IMR-90 (cell line): ENCODE data around the gene IQCC. TPM values are rescaled to one million over a fixed set of nuclear protein-coding genes. Genes with fewer than 3 reads are reported as not detected.

Experiments used
- ATAC-seq: fragments of 200-7000 bp; cut with Tn5 transposase; 2 replicates; pipeline ENCODE4 v1.9.1; 2020; ENCODE audit warnings: low read depth, mild to moderate bottlenecking, moderate library complexity
- BruUV-seq: library from RNA; stranded (reverse); fragments of 400-500 nt; replicated peaks from 2 replicates; lab custom pipeline; 2021; lab: Mats Ljungman, UMichigan
- CTCF ChIA-PET: fragments of 300-600 bp; formaldehyde crosslinking; extraction: SDS; loops from one replicate; lab custom pipeline; 2021; ENCODE audit warnings: antibody characterized with exemption; lab: Yijun Ruan, JAX
- POLR2A ChIA-PET: fragments of 300-600 bp; sonication (Branson Sonifier 250); formaldehyde crosslinking; loops from one replicate; lab custom pipeline; 2022; ENCODE audit warnings: antibody characterized with exemption; ENCODE audit not compliant: unreplicated experiment; lab: Charles Lee
- DNase-seq: peaks from one replicate; pipeline ENCODE4 v3.0.0; 2013
- H2AFZ ChIP-seq: replicated peaks from 2 replicates; pipeline ENCODE3; 2013; ENCODE audit warnings: low read length, mild to moderate bottlenecking; ENCODE audit not compliant: poor library complexity
- H2AK5ac ChIP-seq: 2 replicates; pipeline ENCODE4 v1.6.1; 2013; ENCODE audit warnings: low read depth, low read length, inconsistent platforms
- H2AK9ac ChIP-seq: replicated peaks from 2 replicates; pipeline ENCODE3; 2013; ENCODE audit warnings: mild to moderate bottlenecking, low read depth, low read length, moderate library complexity; ENCODE audit not compliant: poor library complexity
- H2BK120ac ChIP-seq: 2 replicates; pipeline ENCODE4 v1.6.1; 2013; ENCODE audit warnings: low read depth, low read length, inconsistent platforms
- H2BK15ac ChIP-seq: 3 replicates; pipeline ENCODE4 v1.6.1; 2013; ENCODE audit warnings: low read depth, low read length, inconsistent platforms
- H2BK20ac ChIP-seq: 2 replicates; pipeline ENCODE4 v1.6.1; 2013; ENCODE audit warnings: low read depth, mild to moderate bottlenecking, inconsistent platforms, low read length, moderate library complexity
- H2BK5ac ChIP-seq: 2 replicates; pipeline ENCODE4 v1.6.1; 2013; ENCODE audit warnings: mild to moderate bottlenecking, low read depth, low read length, inconsistent platforms; ENCODE audit not compliant: poor library complexity, severe bottlenecking
- H3K14ac ChIP-seq: replicated peaks from 2 replicates; pipeline ENCODE4 v1.6.1; 2013; ENCODE audit warnings: low read depth, low read length, inconsistent platforms
- H3K18ac ChIP-seq: 2 replicates; pipeline ENCODE4 v1.6.1; 2013; ENCODE audit warnings: low read depth, low read length, control low read depth
- H3K23ac ChIP-seq: 2 replicates; pipeline ENCODE4 v1.6.1; 2013; ENCODE audit warnings: low read depth, low read length, inconsistent platforms
- H3K27ac ChIP-seq: 2 replicates; pipeline ENCODE4 v1.5.1; 2013; ENCODE audit warnings: mild to moderate bottlenecking, control low read depth, low read length; ENCODE audit not compliant: insufficient read depth
- H3K27me3 ChIP-seq: 2 replicates; pipeline ENCODE4 v1.6.1; 2013; ENCODE audit warnings: low read length; ENCODE audit not compliant: control insufficient read depth, insufficient read depth
- H3K36me3 ChIP-seq: 2 replicates; pipeline ENCODE4 v1.6.1; 2013; ENCODE audit warnings: low read length, mixed read lengths; ENCODE audit not compliant: control insufficient read depth, insufficient read depth
- H3K4ac ChIP-seq: 2 replicates; pipeline ENCODE4 v1.6.1; 2013; ENCODE audit warnings: low read depth, low read length, inconsistent platforms
- H3K4me1 ChIP-seq: 2 replicates; pipeline ENCODE4 v1.6.1; 2013; ENCODE audit warnings: low read length, mixed read lengths; ENCODE audit not compliant: control insufficient read depth, insufficient read depth
- H3K4me2 ChIP-seq: 2 replicates; pipeline ENCODE4 v1.6.1; 2013; ENCODE audit warnings: low read depth, mild to moderate bottlenecking, control low read depth, low read length, moderate library complexity
- H3K4me3 ChIP-seq: 2 replicates; pipeline ENCODE4 v1.5.1; 2013; ENCODE audit warnings: low read depth, mild to moderate bottlenecking, control low read depth, low read length, moderate library complexity; ENCODE audit not compliant: insufficient read depth
- H3K56ac ChIP-seq: 2 replicates; pipeline ENCODE4 v1.6.1; 2013; ENCODE audit warnings: low read length, inconsistent platforms; ENCODE audit not compliant: insufficient read depth; ENCODE audit errors: extremely low read depth
- H3K79me1 ChIP-seq, 2 experiments: 2 replicates each; pipeline ENCODE4 v1.6.1; 2013; ENCODE audit warnings: low read length in 2 of 2, inconsistent platforms in 1 of 2, low read depth in 1 of 2
- H3K9ac ChIP-seq: 2 replicates; pipeline ENCODE4 v1.6.1; 2013; ENCODE audit warnings: low read depth, low read length, control low read depth
- H3K9me1 ChIP-seq: 2 replicates; pipeline ENCODE4 v1.6.1; 2013; ENCODE audit warnings: low read length, inconsistent platforms; ENCODE audit not compliant: insufficient read depth
- H3K9me3 ChIP-seq: 2 replicates; pipeline ENCODE4 v1.6.1; 2013; ENCODE audit warnings: low read length; ENCODE audit not compliant: control insufficient read depth, insufficient read depth
- H4K20me1 ChIP-seq: 2 replicates; pipeline ENCODE4 v1.6.1; 2013; ENCODE audit warnings: low read length, inconsistent platforms; ENCODE audit not compliant: insufficient read depth
- H4K5ac ChIP-seq: 2 replicates; pipeline ENCODE4 v1.6.1; 2013; ENCODE audit warnings: mild to moderate bottlenecking, low read depth, low read length, control low read depth
- H4K8ac ChIP-seq, 2 experiments: 2 replicates each; pipeline ENCODE4 v1.6.1; 2013; ENCODE audit warnings: low read depth in 2 of 2, low read length in 2 of 2, control low read depth in 1 of 2, inconsistent platforms in 1 of 2
- H4K91ac ChIP-seq: 2 replicates; pipeline ENCODE4 v1.6.1; 2013; ENCODE audit warnings: low read depth, low read length, inconsistent platforms; ENCODE audit not compliant: insufficient read depth
- ELK1 ChIP-seq: fragments of 150-350 bp; IDR thresholded peaks from 2 replicates; pipeline ENCODE4 v1.6.1; 2016; ENCODE audit warnings: low read depth, mild to moderate bottlenecking, low read length, moderate library complexity, borderline replicate concordance
- MAFK ChIP-seq: IDR thresholded peaks from 2 replicates; pipeline ENCODE4 v1.6.1; 2012; ENCODE audit warnings: low read depth, low read length, improper control_type of control experiment
- WGBS, 2 experiments: methylation state at CpG; one replicate each; pipeline versions ENCODE4 v1.1.5 to v1.1.7; 2013; ENCODE audit warnings: missing lambda C conversion rate in 2 of 2; ENCODE audit not compliant: insufficient read length in 1 of 2; ENCODE audit errors: extremely low coverage in 2 of 2; 5-methylcytosine and 5-hydroxymethylcytosine counted together
- dilution Hi-C: fragments of 300-500 bp; cut with HindIII; formaldehyde crosslinking; loops from one replicate; pipeline ENCODE4 v1.14.3; 2018; ENCODE audit warnings: low sequenced_read_pairs; ENCODE audit not compliant: unreplicated experiment
- in situ Hi-C: fragments of 300-500 bp; cut with MboI; formaldehyde crosslinking; loops from 3 replicates; pipeline ENCODE4 v1.14.3; 2019; ENCODE audit warnings: low sequenced_read_pairs, inconsistent platforms, mixed read lengths
- intact Hi-C: fragments of 100-400 bp; cut with micrococcal nuclease; formaldehyde crosslinking; loops from 2 replicates; pipeline ENCODE4 v1.10.0; 2022
- polyA plus RNA-seq, 3 experiments: library from polyadenylated mRNA; depleted of rRNA; stranded (reverse); fragments of >200 nt; gene quantifications; 2 replicates each; pipeline ENCODE4 v1.2.3, GENCODE V29; 2012; ENCODE audit warnings: low replicate concordance in 1 of 3
- total RNA-seq: library from RNA; depleted of rRNA; stranded (reverse); fragments of >200 nt; gene quantifications from 2 replicates; pipeline ENCODE4 v1.2.3, GENCODE V29; 2012

The IQCC gene
- total and polyA plus RNA-seq, 2 of the 4 experiments (the other 2 are of a cell fraction): 1.6 to 2.2 TPM

GRCh38 chr1:32197837-32198236 lies 7.6 kb upstream of the IQCC start:
- H3K9me1 ChIP-seq: peaks cover 16% of the 10 kb centered on the region; the same call in 1 of the 2 replicates
- in situ Hi-C loops: no loop called here
- no peak for TF ChIP-seq MAFK
- TF ChIP-seq ELK1: no peak
- H4K8ac ChIP-seq: no peak overlapping the region
- H3K4me2 ChIP-seq: no peak overlapping the region
- peaks cover 31% of the 10 kb centered on the region for H3K4me1 ChIP-seq
- CTCF ChIA-PET: no interaction called here
- no peak overlapping the region for H3K56ac ChIP-seq
- 0 out of 2 replicates have a peak, but pooled peaks cover 11% of the 10 kb centered on the region for H4K20me1 ChIP-seq
- H4K5ac ChIP-seq: no peak overlapping the region
- no TSS peak for BruUV-seq
- H3K9me3 ChIP-seq: no peaks in the 10 kb centered on the region
- no peak for DNase-seq
- no peak for ATAC-seq
- H3K27ac ChIP-seq: no peak overlapping the region
- peaks cover 53% of the 10 kb centered on the region for H3K36me3 ChIP-seq
- no peak overlapping the region for H4K91ac ChIP-seq
- H2BK5ac ChIP-seq: no peak overlapping the region
- no peak overlapping the region for H3K23ac ChIP-seq
- no peak overlapping the region for H2AFZ ChIP-seq
- POLR2A ChIA-PET: interaction anchor here (1.0 kb wide), 1 partner anchor 81 kb away, joined by 4 read pairs; no protein-coding TSS in a partner anchor
- no peak overlapping the region for H2BK20ac ChIP-seq
- no peak overlapping the region for H3K18ac ChIP-seq
- no peak overlapping the region for H3K4me3 ChIP-seq
- peaks cover 9 to 65% of the 10 kb centered on the region in 2 experiments; a peak in 3 of 4 replicates for H3K79me1 ChIP-seq
- no CpG with 5 or more reads among the region's 6 CpGs for WGBS, 2 experiments
- H2BK120ac ChIP-seq: no peak overlapping the region
- no peak overlapping the region for H3K9ac ChIP-seq
- H3K14ac ChIP-seq: no peak overlapping the region
- intact Hi-C loops: no loop called here
- no peak overlapping the region for H2AK5ac ChIP-seq
- no peak overlapping the region for H2BK15ac ChIP-seq
- dilution Hi-C loops: no loop called here
- no peaks in the 10 kb centered on the region for H3K27me3 ChIP-seq
- H3K4ac ChIP-seq: no peak overlapping the region
- no peak overlapping the region for H2AK9ac ChIP-seq
